K562 (cell line): ENCODE results near the gene ADAM22. TPM values are rescaled to one million over a fixed set of nuclear protein-coding genes. Genes with fewer than 3 reads are reported as not detected.

ENCODE experiments used
- ATAC-seq: fragments of 200-7000 bp; cut with Tn5 transposase; 3 replicates; pipeline ENCODE4 v1.9.1; 2020; ENCODE audit warnings: moderate library complexity
- BruUV-seq: library from RNA; stranded (reverse); fragments of 400-500 nt; replicated peaks from 2 replicates; lab custom pipeline; 2021; lab: Mats Ljungman, UMichigan
- CTCF ChIA-PET: fragments of 300-600 bp; formaldehyde crosslinking; extraction: SDS; loops from one replicate; lab custom pipeline; 2021; ENCODE audit warnings: low intra/inter-chr PET ratio; lab: Yijun Ruan, JAX
- POLR2A ChIA-PET: fragments of 300-600, 350-650 bp; sonication (Branson Sonifier 250); formaldehyde crosslinking; extraction: SDS; loops from one replicate; lab custom pipeline; 2021; ENCODE audit warnings: antibody characterized with exemption, inconsistent platforms; lab: Yijun Ruan, JAX
- DNase-seq, 4 experiments: peaks; one replicate each; pipeline versions ENCODE4 v3.0.0 to v3.0.0-alpha.2; 2011 to 2018; ENCODE audit warnings: low spot score in 3 of 4, mixed read lengths in 3 of 4; ENCODE audit errors: extremely low read depth in 1 of 4
- FAIRE-seq: peaks from 2 replicates; lab custom pipeline; 2011; peaks lifted over from hg19 to GRCh38; lab: Jason Lieb, UNC
- H2AFZ ChIP-seq: 2 replicates; pipeline ENCODE4 v1.6.0; 2011; ENCODE audit warnings: low read depth, low read length, control low read depth, inconsistent platforms
- H3K27ac ChIP-seq: fragments of 200-600 bp; 3 replicates; pipeline ENCODE4 v1.8.0; 2011; ENCODE audit warnings: low read depth, mild to moderate bottlenecking, control low read depth, inconsistent platforms, low read length, moderate library complexity, mixed read lengths; ENCODE audit errors: extremely low read depth
- H3K27me3 ChIP-seq, 2 experiments: fragments of 300-600 bp in 1 of 2; 2 replicates in 1 of 2; 3 replicates in 1 of 2; pipeline versions ENCODE4 v1.6.0 to v1.8.0; 2011; ENCODE audit warnings: inconsistent platforms in 2 of 2, low read length in 2 of 2, mild to moderate bottlenecking in 1 of 2, mixed read lengths in 1 of 2, moderate library complexity in 1 of 2; ENCODE audit not compliant: control insufficient read depth in 2 of 2, insufficient read depth in 2 of 2
- H3K36me3 ChIP-seq: fragments of 300-600 bp; 3 replicates; pipeline ENCODE4 v1.8.0; 2011; ENCODE audit warnings: mild to moderate bottlenecking, low read length, inconsistent platforms; ENCODE audit not compliant: control insufficient read depth, insufficient read depth
- H3K4me1 ChIP-seq, 2 experiments: fragments of 200-600 bp in 1 of 2; replicated peaks in 1 of 2; 2 replicates in 1 of 2; 3 replicates in 1 of 2; pipeline versions ENCODE4 v1.5.1 to v1.8.0; 2011; ENCODE audit warnings: inconsistent platforms in 2 of 2, low read length in 2 of 2, mild to moderate bottlenecking in 1 of 2, mixed read lengths in 1 of 2, moderate library complexity in 1 of 2; ENCODE audit not compliant: control insufficient read depth in 2 of 2, insufficient read depth in 2 of 2
- H3K4me2 ChIP-seq: 2 replicates; pipeline ENCODE4 v1.6.1; 2011; ENCODE audit warnings: low read length, control low read depth, inconsistent platforms, mixed read lengths; ENCODE audit not compliant: insufficient read depth
- H3K4me3 ChIP-seq: fragments of 200-600 bp; sonication (generic), shearing (Covaris generic); 2 replicates; pipeline ENCODE4 v1.5.1; 2016; ENCODE audit warnings: control low read depth, inconsistent platforms
- H3K79me2 ChIP-seq: fragments of 200-600 bp; 3 replicates; pipeline ENCODE4 v1.8.0; 2011; ENCODE audit warnings: low read length, inconsistent platforms; ENCODE audit not compliant: control insufficient read depth, insufficient read depth
- H3K9ac ChIP-seq, 2 experiments: 2 replicates each; pipeline versions ENCODE4 v1.6.0 to v1.6.1; 2011; ENCODE audit warnings: low read depth in 2 of 2, low read length in 2 of 2, control low read depth in 1 of 2, inconsistent platforms in 1 of 2, mild to moderate bottlenecking in 1 of 2, mixed read lengths in 1 of 2; ENCODE audit not compliant: insufficient read depth in 1 of 2
- H3K9me1 ChIP-seq: one replicate; pipeline ENCODE4 v1.6.0; 2011; ENCODE audit warnings: inconsistent platforms, mild to moderate bottlenecking, low read length, moderate library complexity; ENCODE audit not compliant: control insufficient read depth, insufficient read depth
- H3K9me3 ChIP-seq: replicated peaks from 2 replicates; pipeline ENCODE4 v1.5.1; 2011; ENCODE audit warnings: low read depth, low read length, inconsistent platforms; ENCODE audit not compliant: control insufficient read depth, insufficient read depth
- H4K20me1 ChIP-seq: replicated peaks from 2 replicates; pipeline ENCODE4 v1.6.1; 2011; ENCODE audit warnings: low read length, inconsistent platforms, mixed read lengths; ENCODE audit not compliant: control insufficient read depth, insufficient read depth
- NBN ChIP-seq: fragments of 450-650 bp; IDR thresholded peaks from 2 replicates; pipeline ENCODE4 v1.6.1; 2016; ENCODE audit warnings: low read depth, mild to moderate bottlenecking
- POLR2G ChIP-seq: fragments of 200-400 bp; formaldehyde crosslinking; IDR thresholded peaks from 2 replicates; pipeline ENCODE4 v1.6.1; 2017; ENCODE audit warnings: low read depth, mild to moderate bottlenecking, antibody characterized with exemption, low read length, moderate library complexity
- ZFP36 ChIP-seq: fragments of 150-350 bp; IDR thresholded peaks from 2 replicates; pipeline ENCODE4 v1.6.1; 2018; ENCODE audit warnings: low read length, low read depth; ENCODE audit not compliant: partially characterized antibody
- WGBS: fragments of 100-300 bp; shearing (Covaris generic); methylation state at CpG from one replicate; pipeline ENCODE4 v1.1.6; 2016; ENCODE audit warnings: low coverage, mixed read lengths; ENCODE audit not compliant: insufficient coverage; ENCODE audit errors: missing lambda C conversion rate; 5-methylcytosine and 5-hydroxymethylcytosine counted together
- in situ Hi-C: fragments of 300-500 bp; cut with MboI; formaldehyde crosslinking; loops from 4 replicates; pipeline ENCODE4 v1.15.0; 2018; ENCODE audit warnings: inconsistent platforms, mixed read lengths
- intact Hi-C: fragments of 100-400 bp; cut with micrococcal nuclease; formaldehyde crosslinking; loops from 2 replicates; pipeline ENCODE4 v1.14.2; 2022
- polyA plus RNA-seq, 8 experiments: library from polyadenylated mRNA; depleted of rRNA in 4 of 8; stranded (reverse) in 5 of 8; unstranded in 3 of 8; fragments of >200 nt; fragmentation: Nextera tagmentation in 2 of 8; fragmentation: Illumina TruSeq in 1 of 8; extraction: Ambion mirVana in 2 of 8; extraction: Trizol in 1 of 8; gene quantifications; 2 replicates each; pipeline versions ENCODE4 v1.2.1 to v1.2.3, GENCODE V29; 2011 to 2014; ENCODE audit warnings: inconsistent platforms in 1 of 8, missing spikeins in 1 of 8
- total RNA-seq, 7 experiments: library from RNA; depleted of rRNA in 6 of 7; stranded (reverse); fragments of >200 nt in 6 of 7; fragmentation: Illumina TruSeq in 2 of 7; extraction: Trizol in 2 of 7; gene quantifications; 2 replicates each; pipeline versions ENCODE4 v1.2.1 to v1.2.3, GENCODE V29; 2011 to 2021; ENCODE audit warnings: low replicate concordance in 1 of 7
- TF ChIP-seq, protein P1 (sequence below), 2 experiments: fragments of 450-650 bp; IDR thresholded peaks; 2 replicates each; pipeline ENCODE4 v1.6.1; 2016; ENCODE audit warnings: mild to moderate bottlenecking in 2 of 2, borderline replicate concordance in 1 of 2, low read depth in 1 of 2, moderate library complexity in 1 of 2
- TF ChIP-seq, protein P2 (sequence below), 2 experiments: fragments of 250-450 bp in 1 of 2; fragments of 450-650 bp in 1 of 2; sonication (Bioruptor Pico) in 1 of 2; IDR thresholded peaks; 2 replicates each; pipeline versions ENCODE4 v1.6.1 to v1.8.0; 2016 to 2021; ENCODE audit warnings: mild to moderate bottlenecking in 2 of 2, moderate library complexity in 2 of 2, missing compliant biosample characterization in 1 of 2, missing genetic modification characterization in 1 of 2
- TF ChIP-seq, protein P3 (sequence below), 2 experiments: fragments of 150-350 bp in 1 of 2; IDR thresholded peaks; 2 replicates each; pipeline ENCODE4 v1.6.1; 2012 to 2016; ENCODE audit warnings: low read depth in 2 of 2, low read length in 2 of 2, mild to moderate bottlenecking in 1 of 2, moderate library complexity in 1 of 2
- TF ChIP-seq, protein P4 (sequence below): conservative IDR thresholded peaks from 2 replicates; pipeline ENCODE4 v1.6.1; 2011; ENCODE audit warnings: low read depth, mild to moderate bottlenecking, low read length; ENCODE audit not compliant: control insufficient read depth

The ADAM22 gene
- total and polyA plus RNA-seq, 9 of the 15 experiments (the other 6 are each of a cell fraction or from before 2014, with no cell fraction given) = 0.01 to 0.58 (median 0.18) TPM

DNA sequence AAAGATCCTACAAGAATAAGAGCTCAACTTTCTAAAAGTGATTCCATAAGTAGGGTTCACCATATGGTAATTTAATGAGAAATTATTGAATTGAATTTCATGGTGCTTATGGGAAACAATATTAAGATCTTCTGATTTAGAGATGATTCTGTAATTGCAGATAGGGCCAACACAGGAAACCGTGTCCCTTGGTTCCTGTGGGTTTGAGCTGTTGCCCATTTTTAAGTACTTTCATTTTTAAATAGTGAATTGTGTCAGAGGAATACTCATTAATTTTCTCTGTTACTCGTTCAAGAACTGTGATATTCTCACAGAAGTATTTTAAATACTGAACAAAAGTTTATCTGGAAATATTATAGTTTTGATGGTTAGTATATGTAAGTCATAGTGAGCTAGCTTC lies 156.6 kb downstream of the ADAM22 start:
- H3K9me1 ChIP-seq = no peaks in the 10 kb centered on the region
- no peak overlapping the region for H3K4me3 ChIP-seq
- no peak for DNase-seq
- WGBS = 0% methylated on average over 2 of the region's 2 CpGs
- no peaks in the 10 kb centered on the region for H3K79me2 ChIP-seq
- in situ Hi-C loops (no loop called here), intact Hi-C loops (no loop called here)
- H3K27me3 ChIP-seq = no peaks in the 10 kb centered on the region; a peak in 1 of 5 replicates
- no peak overlapping the region for H3K9ac ChIP-seq
- no peak overlapping the region for H3K4me2 ChIP-seq
- ATAC-seq = no peak
- H4K20me1 ChIP-seq = no peaks in the 10 kb centered on the region
- H3K9me3 ChIP-seq = no peaks in the 10 kb centered on the region
- no peak overlapping the region for H3K27ac ChIP-seq
- BruUV-seq = no TSS peak
- TF ChIP-seq, protein P1, sequence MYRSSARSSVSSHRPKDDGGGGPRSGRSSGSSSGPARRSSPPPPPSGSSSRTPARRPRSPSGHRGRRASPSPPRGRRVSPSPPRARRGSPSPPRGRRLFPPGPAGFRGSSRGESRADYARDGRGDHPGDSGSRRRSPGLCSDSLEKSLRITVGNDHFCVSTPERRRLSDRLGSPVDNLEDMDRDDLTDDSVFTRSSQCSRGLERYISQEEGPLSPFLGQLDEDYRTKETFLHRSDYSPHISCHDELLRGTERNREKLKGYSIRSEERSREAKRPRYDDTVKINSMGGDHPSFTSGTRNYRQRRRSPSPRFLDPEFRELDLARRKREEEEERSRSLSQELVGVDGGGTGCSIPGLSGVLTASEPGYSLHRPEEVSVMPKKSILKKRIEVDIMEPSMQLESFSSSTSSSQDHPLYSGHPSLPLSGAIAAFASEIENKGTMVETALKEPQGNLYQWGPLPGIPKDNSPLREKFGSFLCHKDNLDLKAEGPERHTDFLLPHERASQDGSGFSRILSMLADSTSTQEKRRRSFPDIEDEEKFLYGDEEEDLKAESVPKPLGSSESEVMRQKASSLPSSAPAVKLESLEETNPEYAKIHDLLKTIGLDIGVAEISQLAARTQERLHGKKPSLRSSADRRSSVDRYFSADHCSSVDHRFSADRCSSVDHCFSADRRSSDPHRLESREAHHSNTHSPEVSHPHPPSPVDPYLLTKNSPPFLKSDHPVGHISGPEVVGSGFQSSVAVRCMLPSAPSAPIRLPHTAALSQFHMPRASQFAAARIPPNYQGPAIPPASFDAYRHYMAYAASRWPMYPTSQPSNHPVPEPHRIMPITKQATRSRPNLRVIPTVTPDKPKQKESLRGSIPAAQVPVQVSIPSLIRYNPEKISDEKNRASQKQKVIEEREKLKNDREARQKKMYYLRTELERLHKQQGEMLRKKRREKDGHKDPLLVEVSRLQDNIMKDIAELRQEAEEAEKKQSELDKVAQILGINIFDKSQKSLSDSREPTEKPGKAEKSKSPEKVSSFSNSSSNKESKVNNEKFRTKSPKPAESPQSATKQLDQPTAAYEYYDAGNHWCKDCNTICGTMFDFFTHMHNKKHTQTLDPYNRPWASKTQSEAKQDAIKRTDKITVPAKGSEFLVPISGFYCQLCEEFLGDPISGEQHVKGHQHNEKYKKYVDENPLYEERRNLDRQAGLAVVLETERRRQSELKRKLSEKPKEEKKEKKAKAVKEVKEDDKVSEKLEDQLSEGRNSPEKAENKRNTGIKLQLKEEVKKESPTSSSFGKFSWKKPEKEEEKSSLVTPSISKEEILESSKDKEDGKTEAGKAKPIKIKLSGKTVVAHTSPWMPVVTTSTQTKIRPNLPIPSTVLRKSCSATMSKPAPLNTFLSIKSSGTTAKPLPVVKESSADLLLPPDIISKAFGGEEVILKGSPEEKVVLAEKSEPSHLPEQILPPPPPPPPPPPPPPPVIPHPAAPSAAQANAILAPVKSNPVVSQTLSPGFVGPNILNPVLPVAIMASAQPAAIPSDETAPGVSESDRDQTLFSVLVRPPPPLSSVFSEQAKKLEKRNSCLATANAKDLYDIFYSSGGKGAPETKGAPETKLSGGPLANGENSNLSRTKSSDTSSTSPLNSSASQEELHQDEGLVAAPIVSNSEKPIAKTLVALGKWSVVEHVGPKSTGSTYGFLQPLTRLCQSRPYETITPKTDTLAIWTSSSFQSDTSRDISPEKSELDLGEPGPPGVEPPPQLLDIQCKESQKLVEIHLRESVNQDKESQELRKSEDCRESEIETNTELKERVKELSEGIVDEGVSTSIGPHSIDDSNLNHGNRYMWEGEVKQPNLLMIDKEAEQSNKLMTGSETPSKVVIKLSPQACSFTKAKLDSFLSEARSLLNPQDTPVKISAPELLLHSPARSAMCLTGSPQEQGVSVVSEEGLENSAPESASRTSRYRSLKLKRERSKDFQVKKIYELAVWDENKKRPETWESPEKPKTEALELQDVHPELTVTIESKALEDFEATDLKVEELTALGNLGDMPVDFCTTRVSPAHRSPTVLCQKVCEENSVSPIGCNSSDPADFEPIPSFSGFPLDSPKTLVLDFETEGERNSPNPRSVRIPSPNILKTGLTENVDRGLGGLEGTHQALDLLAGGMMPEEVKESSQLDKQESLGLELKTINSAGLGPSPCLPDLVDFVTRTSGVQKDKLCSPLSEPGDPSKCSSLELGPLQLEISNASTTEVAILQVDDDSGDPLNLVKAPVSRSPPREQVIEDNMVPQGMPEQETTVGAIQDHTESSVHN (IDR thresholded peaks at IDR 0.05; ENCODE audit: borderline replicate concordance in 1 of 2, low read depth in 1 of 2) = no peak
- TF ChIP-seq, protein P2, sequence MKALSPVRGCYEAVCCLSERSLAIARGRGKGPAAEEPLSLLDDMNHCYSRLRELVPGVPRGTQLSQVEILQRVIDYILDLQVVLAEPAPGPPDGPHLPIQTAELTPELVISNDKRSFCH (CRISPR knock-in tag; IDR thresholded peaks at IDR 0.05) = no peak
- TF ChIP-seq, protein P2 (tag; IDR thresholded peaks at IDR 0.05) = no peak
- TF ChIP-seq POLR2G = no peak
- TF ChIP-seq, protein P3, sequence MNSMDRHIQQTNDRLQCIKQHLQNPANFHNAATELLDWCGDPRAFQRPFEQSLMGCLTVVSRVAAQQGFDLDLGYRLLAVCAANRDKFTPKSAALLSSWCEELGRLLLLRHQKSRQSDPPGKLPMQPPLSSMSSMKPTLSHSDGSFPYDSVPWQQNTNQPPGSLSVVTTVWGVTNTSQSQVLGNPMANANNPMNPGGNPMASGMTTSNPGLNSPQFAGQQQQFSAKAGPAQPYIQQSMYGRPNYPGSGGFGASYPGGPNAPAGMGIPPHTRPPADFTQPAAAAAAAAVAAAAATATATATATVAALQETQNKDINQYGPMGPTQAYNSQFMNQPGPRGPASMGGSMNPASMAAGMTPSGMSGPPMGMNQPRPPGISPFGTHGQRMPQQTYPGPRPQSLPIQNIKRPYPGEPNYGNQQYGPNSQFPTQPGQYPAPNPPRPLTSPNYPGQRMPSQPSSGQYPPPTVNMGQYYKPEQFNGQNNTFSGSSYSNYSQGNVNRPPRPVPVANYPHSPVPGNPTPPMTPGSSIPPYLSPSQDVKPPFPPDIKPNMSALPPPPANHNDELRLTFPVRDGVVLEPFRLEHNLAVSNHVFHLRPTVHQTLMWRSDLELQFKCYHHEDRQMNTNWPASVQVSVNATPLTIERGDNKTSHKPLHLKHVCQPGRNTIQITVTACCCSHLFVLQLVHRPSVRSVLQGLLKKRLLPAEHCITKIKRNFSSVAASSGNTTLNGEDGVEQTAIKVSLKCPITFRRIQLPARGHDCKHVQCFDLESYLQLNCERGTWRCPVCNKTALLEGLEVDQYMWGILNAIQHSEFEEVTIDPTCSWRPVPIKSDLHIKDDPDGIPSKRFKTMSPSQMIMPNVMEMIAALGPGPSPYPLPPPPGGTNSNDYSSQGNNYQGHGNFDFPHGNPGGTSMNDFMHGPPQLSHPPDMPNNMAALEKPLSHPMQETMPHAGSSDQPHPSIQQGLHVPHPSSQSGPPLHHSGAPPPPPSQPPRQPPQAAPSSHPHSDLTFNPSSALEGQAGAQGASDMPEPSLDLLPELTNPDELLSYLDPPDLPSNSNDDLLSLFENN (IDR thresholded peaks at IDR 0.05; ENCODE audit: low read depth in 2 of 2, low read length in 2 of 2) = no peak
- TF ChIP-seq, protein P4, sequence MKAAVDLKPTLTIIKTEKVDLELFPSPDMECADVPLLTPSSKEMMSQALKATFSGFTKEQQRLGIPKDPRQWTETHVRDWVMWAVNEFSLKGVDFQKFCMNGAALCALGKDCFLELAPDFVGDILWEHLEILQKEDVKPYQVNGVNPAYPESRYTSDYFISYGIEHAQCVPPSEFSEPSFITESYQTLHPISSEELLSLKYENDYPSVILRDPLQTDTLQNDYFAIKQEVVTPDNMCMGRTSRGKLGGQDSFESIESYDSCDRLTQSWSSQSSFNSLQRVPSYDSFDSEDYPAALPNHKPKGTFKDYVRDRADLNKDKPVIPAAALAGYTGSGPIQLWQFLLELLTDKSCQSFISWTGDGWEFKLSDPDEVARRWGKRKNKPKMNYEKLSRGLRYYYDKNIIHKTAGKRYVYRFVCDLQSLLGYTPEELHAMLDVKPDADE = no peak
- no peak for TF ChIP-seq NBN
- no peak for TF ChIP-seq ZFP36
- H2AFZ ChIP-seq = no peak overlapping the region
- ChIA-PET POLR2A (no interaction called here), CTCF (interaction anchor here (0.6 kb wide), 1 partner anchor 703 kb away, joined by 3 read pairs; no protein-coding TSS in a partner anchor)
- FAIRE-seq = no peak
- no peaks in the 10 kb centered on the region for H3K36me3 ChIP-seq
- H3K4me1 ChIP-seq = no peaks in the 10 kb centered on the region
